Measurements from ENCODE around the gene LRP1. TPM values are rescaled to one million over a fixed set of nuclear protein-coding genes. Genes with fewer than 3 reads are reported as not detected.

Gene LRP1
- total RNA-seq, 1 experiment from 2014 or later: 25.1 TPM

- no peak for DNase-seq (ENCODE audit: low spot score)
- in situ Hi-C loops (cut with HindIII; ENCODE audit: low sequenced_read_pairs): no loop called here
Measured at GRCh38 chr12:57254506-57255280, 126.4 kb downstream of the LRP1 start.

GRCh38 chr12:57255916-57256315 is 127.6 kb downstream of the LRP1 start:
- no peak for DNase-seq (ENCODE audit: low spot score)
- in situ Hi-C loops (cut with HindIII; ENCODE audit: low sequenced_read_pairs): no loop called here

- in situ Hi-C loops (cut with HindIII; ENCODE audit: low sequenced_read_pairs): no loop called here
- DNase-seq (ENCODE audit: low spot score): no peak
Measured at GRCh38 chr12:57258977-57259970, 131.0 kb downstream of the LRP1 start.

- in situ Hi-C loops (cut with HindIII; ENCODE audit: low sequenced_read_pairs): no loop called here
Measured at GRCh38 chr12:57260366-57260765, 132.1 kb downstream of the LRP1 start.

GRCh38 chr12:57261428-57261865 is 133.2 kb downstream of the LRP1 start:
- peak; percentile 71 for DNase-seq (ENCODE audit: low spot score)
- in situ Hi-C loops (cut with HindIII; ENCODE audit: low sequenced_read_pairs): no loop called here

More at GRCh38 chr12:57260366-57260765, 132.1 kb downstream of the LRP1 start:
- DNase-seq (ENCODE audit: low spot score): no peak

- DNase-seq (ENCODE audit: low spot score): no peak
- in situ Hi-C loops (cut with HindIII; ENCODE audit: low sequenced_read_pairs): no loop called here
Measured at GRCh38 chr12:57262126-57262822, 134.0 kb downstream of the LRP1 start.

Other genes starting within 250 kb of the LRP1 start
- not detected in 2 replicates for gene SDR9C7, start 194.1 kb upstream of the LRP1 start, total RNA-seq (2014; rRNA removed; shearing (Covaris generic))
- gene RDH16, start 170.9 kb upstream of the LRP1 start, total RNA-seq (2014; rRNA removed; shearing (Covaris generic)): not detected in 2 replicates
- 5.3 and 9.1 TPM in 2 replicates for gene ZBTB39, start 121.9 kb upstream of the LRP1 start, total RNA-seq (2014; rRNA removed; shearing (Covaris generic))
- gene TAC3, start 112.0 kb upstream of the LRP1 start, total RNA-seq (2014; rRNA removed; shearing (Covaris generic)): 0.85 TPM in 1 of 2 replicates, not detected in the other
- gene MYO1A, start 78.4 kb upstream of the LRP1 start, total RNA-seq (2014; rRNA removed; shearing (Covaris generic)): 1.6 TPM in 1 of 2 replicates, not detected in the other
- 17.4 and 23.9 TPM in 2 replicates for gene NEMP1, start 49.7 kb upstream of the LRP1 start, total RNA-seq (2014; rRNA removed; shearing (Covaris generic))
- gene NAB2, start 39.4 kb upstream of the LRP1 start, total RNA-seq (2014; rRNA removed; shearing (Covaris generic)): 44.2 TPM in 2 replicates
- 62.6 and 64.9 TPM in 2 replicates for gene STAT6, start 17.1 kb upstream of the LRP1 start, total RNA-seq (2014; rRNA removed; shearing (Covaris generic))
- gene LRP1-AS, start 19.1 kb downstream of the LRP1 start, total RNA-seq (2014; rRNA removed; shearing (Covaris generic)): not detected in 2 replicates
- 0.49 TPM in 1 of 2 replicates, not detected in the other for gene NXPH4, start 88.3 kb downstream of the LRP1 start, total RNA-seq (2014; rRNA removed; shearing (Covaris generic))
- gene SHMT2, start 101.2 kb downstream of the LRP1 start, total RNA-seq (2014; rRNA removed; shearing (Covaris generic)): 160 and 174 TPM in 2 replicates
- 0.14 TPM in 1 of 2 replicates, not detected in the other for gene STAC3, start 122.7 kb downstream of the LRP1 start, total RNA-seq (2014; rRNA removed; shearing (Covaris generic))

All from G401 (cell line).